ENCODE data around the gene PLN.

Gene PLN

GRCh38 chr6:118542184-118542952 is 5.7 kb upstream of the PLN start:
- DNase-seq = no peak

- no peak for DNase-seq
Observed at GRCh38 chr6:118544105-118544504, 4.0 kb upstream of the PLN start.

- DNase-seq = peak; percentile 10
Observed at GRCh38 chr6:118546164-118546879, 1.8 kb upstream of the PLN start.

GRCh38 chr6:118546880-118547218 is 1.2 kb upstream of the PLN start:
- no peak for DNase-seq

- DNase-seq = no peak
Observed at GRCh38 chr6:118548613-118549012, 517 bp downstream of the PLN start.

- DNase-seq = peak; percentile 43
Observed at GRCh38 chr6:118551063-118552053, 3.3 kb downstream of the PLN start.

GRCh38 chr6:118553132-118553531 is 5.0 kb downstream of the PLN start:
- no peak for DNase-seq

GRCh38 chr6:118554698-118555097 is 6.6 kb downstream of the PLN start:
- no peak for DNase-seq

- peak; percentile 61 for DNase-seq
Observed at GRCh38 chr6:118558464-118559217, 10.5 kb downstream of the PLN start.

GRCh38 chr6:118559659-118560058 is 11.6 kb downstream of the PLN start:
- no peak for DNase-seq

GRCh38 chr6:118562248-118562647 is 14.2 kb downstream of the PLN start:
- no peak for DNase-seq

- no peak for DNase-seq
Observed at GRCh38 chr6:118562959-118563358, 14.9 kb downstream of the PLN start.

- DNase-seq = peak; percentile 39
Observed at GRCh38 chr6:118565311-118565960, 17.3 kb downstream of the PLN start.

- no peak for DNase-seq
Observed at GRCh38 chr6:118567974-118568373, 19.9 kb downstream of the PLN start.

- no peak for DNase-seq
Observed at GRCh38 chr6:118569498-118569897, 21.4 kb downstream of the PLN start.

- DNase-seq = no peak
Observed at GRCh38 chr6:118571121-118571520, 23.0 kb downstream of the PLN start.

GRCh38 chr6:118574051-118574865 is 26.2 kb downstream of the PLN start:
- DNase-seq = no peak

GRCh38 chr6:118577972-118578371 is 29.9 kb downstream of the PLN start:
- no peak for DNase-seq

GRCh38 chr6:118578617-118579016 is 30.5 kb downstream of the PLN start:
- no peak for DNase-seq

- DNase-seq = no peak
Observed at GRCh38 chr6:118579786-118580185, 31.7 kb downstream of the PLN start.
